Breast epithelium (tissue), 4 donors: Measurements from ENCODE around the gene CCDC85A. TPM values are rescaled to one million over a fixed set of nuclear protein-coding genes. Genes with fewer than 3 reads are reported as not detected.

Experiments used
- DNase-seq, 2 donors: peaks; one replicate each; pipeline ENCODE4 v3.0.0-alpha.2; 2019; ENCODE audit warnings: low spot score in 2 of 2
- H3K27ac ChIP-seq, 2 donors: fragments of 200-600 bp; sonication (generic) in 1 of 2; one replicate each; pipeline ENCODE4 v1.5.1; 2016 to 2019; ENCODE audit warnings: mild to moderate bottlenecking in 1 of 2
- H3K27me3 ChIP-seq, 2 donors: fragments of 200-600 bp; sonication (generic) in 1 of 2; one replicate each; pipeline versions ENCODE4 v1.5.1 to v1.6.0; 2017 to 2019; ENCODE audit warnings: control low read depth in 1 of 2, mild to moderate bottlenecking in 1 of 2
- H3K36me3 ChIP-seq: fragments of 200-600 bp; one replicate; pipeline ENCODE4 v1.5.1; 2019
- H3K4me1 ChIP-seq, 2 donors: fragments of 200-600 bp; sonication (generic); one replicate each; pipeline ENCODE4 v1.5.1; 2016 to 2019; ENCODE audit warnings: control low read depth in 1 of 2
- H3K4me3 ChIP-seq, 3 donors: fragments of 200-600 bp; sonication (generic); 1 replicate in 2 of 3; 2 replicates in 1 of 3; pipeline ENCODE4 v1.5.1; 2016 to 2019; ENCODE audit warnings: mild to moderate bottlenecking in 3 of 3, moderate library complexity in 2 of 3
- H3K9me3 ChIP-seq, 2 donors: fragments of 200-600 bp; sonication (generic) in 1 of 2; one replicate each; pipeline ENCODE4 v1.5.1; 2016 to 2019; ENCODE audit warnings: control low read depth in 1 of 2
- CTCF ChIP-seq, 3 donors: fragments of 450-650 bp; IDR thresholded peaks; one replicate each; pipeline ENCODE4 v1.5.1; 2016 to 2017; ENCODE audit warnings: antibody characterized with exemption in 3 of 3, mild to moderate bottlenecking in 3 of 3, moderate library complexity in 3 of 3
- POLR2A ChIP-seq: fragments of 450-650 bp; IDR thresholded peaks from one replicate; pipeline ENCODE4 v1.6.1; 2016; ENCODE audit warnings: antibody characterized with exemption, mild to moderate bottlenecking, moderate library complexity
- POLR2AphosphoS5 ChIP-seq, 3 donors: sonication (generic); formaldehyde crosslinking; IDR thresholded peaks; one replicate each; pipeline ENCODE4 v1.6.1; 2017; ENCODE audit warnings: antibody characterized with exemption in 3 of 3
- intact Hi-C: fragments of 100-400 bp; cut with DNase I; formaldehyde crosslinking; loops from one replicate; pipeline ENCODE4 v1.15.1; 2023; ENCODE audit warnings: low total_unique reads
- total RNA-seq, 3 donors: library from RNA; depleted of rRNA; stranded (reverse); fragments of >200 nt; gene quantifications; one replicate each; pipeline ENCODE4 v1.1.0, GENCODE V29; 2016

Gene CCDC85A
- total RNA-seq, 3 donors from 2014 or later, result 3.1 to 11.5 (median 7.5) TPM

DNA sequence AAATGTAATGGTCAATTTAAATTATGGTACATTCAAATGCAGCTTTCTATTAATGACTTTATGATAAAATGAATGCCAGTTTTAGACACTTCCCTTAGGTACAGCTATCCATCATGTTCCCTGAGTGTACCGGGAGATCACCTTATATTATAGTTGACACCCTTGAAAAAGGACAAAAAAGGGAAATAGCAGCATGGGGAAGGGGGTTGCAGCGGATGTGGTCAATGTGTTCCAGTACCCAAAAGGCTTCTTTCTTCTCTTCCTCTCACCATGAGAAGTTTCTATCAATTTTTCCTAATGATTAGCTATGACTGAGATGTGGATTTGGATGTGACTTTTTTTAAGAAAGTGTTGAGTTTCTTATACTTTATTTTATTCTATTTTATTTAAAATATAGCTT lies 154.4 kb downstream of the CCDC85A start:
- Histone ChIP-seq H3K27me3 (no peaks in the 10 kb centered on the region), H3K27ac (no peak overlapping the region), H3K4me3 (no peak overlapping the region), H3K4me1 (no peaks in the 10 kb centered on the region), H3K9me3 (no peaks in the 10 kb centered on the region), H3K36me3 (no peaks in the 10 kb centered on the region)
- intact Hi-C loops, result no loop called here
- no peak for DNase-seq
- TF ChIP-seq POLR2AphosphoS5 (IDR thresholded peaks at IDR 0.05), result no peak
- no peak for TF ChIP-seq CTCF (IDR thresholded peaks at IDR 0.05)
- no peak for TF ChIP-seq POLR2A

DNA sequence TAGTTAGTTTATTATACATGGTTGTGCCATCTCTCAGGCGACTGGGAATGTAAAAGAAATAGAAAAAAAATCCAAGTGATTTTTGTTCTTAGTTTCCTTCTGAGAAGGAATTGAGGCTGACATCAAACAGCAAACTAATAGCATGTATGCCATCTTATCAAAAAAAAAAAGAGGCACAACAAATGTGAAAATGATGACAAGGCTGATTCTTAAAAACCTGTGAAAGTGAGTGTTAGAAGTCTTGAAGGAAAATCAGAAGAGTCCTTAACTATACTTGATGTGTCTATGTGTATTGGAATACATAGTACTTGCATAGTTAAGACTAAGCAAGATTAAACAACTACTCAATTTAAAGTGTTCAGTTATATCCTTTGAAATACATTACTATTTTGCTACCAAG lies 161.0 kb downstream of the CCDC85A start:
- Histone ChIP-seq H3K4me3 (no peak overlapping the region), H3K9me3 (no peaks in the 10 kb centered on the region), H3K27ac (no peak overlapping the region), H3K27me3 (no peaks in the 10 kb centered on the region), H3K36me3 (no peaks in the 10 kb centered on the region), H3K4me1 (no peaks in the 10 kb centered on the region)
- TF ChIP-seq CTCF (IDR thresholded peaks at IDR 0.05) (no peak), POLR2AphosphoS5 (IDR thresholded peaks at IDR 0.05) (no peak), POLR2A (no peak)
- intact Hi-C loops, result no loop called here
- DNase-seq, result no peak

DNA sequence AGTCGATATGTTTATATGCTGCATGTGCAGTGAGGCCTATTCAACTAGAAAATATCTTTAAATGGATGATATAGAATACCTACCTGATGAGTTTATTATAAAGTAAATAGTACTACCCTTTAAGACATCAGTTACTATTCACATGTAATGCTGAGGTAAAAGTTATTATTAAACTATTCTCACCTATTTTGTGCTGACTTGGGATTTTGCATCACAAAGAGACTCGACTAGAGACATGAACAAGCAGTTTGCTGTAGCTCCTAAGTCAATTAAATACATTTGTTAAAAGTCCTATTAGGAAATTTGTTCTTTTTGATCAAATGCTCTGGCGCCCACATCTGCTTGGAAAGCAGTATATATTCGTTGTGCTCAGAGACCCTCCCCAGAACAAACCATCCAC lies 164.1 kb downstream of the CCDC85A start:
- intact Hi-C loops, result loop anchor here (1.0 kb wide), 1 partner anchor 16 kb away; no protein-coding TSS in a partner anchor

DNA sequence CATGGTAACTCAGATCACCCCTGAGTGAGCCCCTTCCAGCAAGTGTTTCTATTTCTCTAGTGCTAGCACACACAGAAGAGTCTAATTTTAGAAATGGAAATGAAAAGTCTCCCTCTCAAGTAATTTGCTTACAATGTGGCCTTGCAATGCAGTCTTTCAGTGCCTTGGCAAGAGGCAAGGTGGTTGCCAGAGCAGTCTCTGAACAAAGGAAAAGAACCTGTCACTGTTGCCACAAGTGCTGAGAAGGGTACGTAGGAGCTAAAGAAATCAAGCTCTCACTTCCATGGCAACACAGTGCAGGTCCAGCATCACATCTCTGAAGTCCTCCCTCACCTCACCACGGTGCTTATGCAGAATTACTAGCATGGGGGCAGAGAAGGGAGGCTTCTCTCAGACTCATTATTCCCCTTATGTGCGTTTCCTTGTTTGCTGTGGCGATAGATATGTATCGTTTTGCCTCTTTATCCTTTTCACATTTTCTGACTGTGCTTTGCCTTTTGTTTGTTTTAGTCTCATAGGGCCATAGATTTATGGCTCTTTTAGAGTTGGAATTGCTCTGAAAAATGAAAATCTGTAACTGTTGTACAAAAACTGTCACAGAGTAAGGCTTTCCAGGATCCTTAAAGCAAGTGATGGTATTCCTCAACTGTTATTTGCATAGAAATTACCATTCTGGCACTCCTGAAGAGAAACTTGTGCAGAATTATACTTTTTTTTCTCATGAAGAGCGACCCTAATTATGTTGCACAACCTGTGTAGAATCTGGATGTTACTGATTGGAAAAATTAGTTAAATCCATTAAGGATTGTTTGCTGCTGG lies 164.8 kb downstream of the CCDC85A start:
- TF ChIP-seq POLR2AphosphoS5 (IDR thresholded peaks at IDR 0.05) (no peak), POLR2A (no peak), CTCF (IDR thresholded peaks at IDR 0.05) (no peak)
- H3K36me3 ChIP-seq, result no peaks in the 10 kb centered on the region
- DNase-seq, result no peak
- no peak overlapping the region for H3K27ac ChIP-seq
- no peaks in the 10 kb centered on the region for H3K4me1 ChIP-seq
- no peaks in the 10 kb centered on the region for H3K27me3 ChIP-seq
- no peaks in the 10 kb centered on the region for H3K9me3 ChIP-seq
- no peak overlapping the region for H3K4me3 ChIP-seq
- intact Hi-C loops, result loop anchor here (1.0 kb wide), 1 partner anchor 16 kb away; no protein-coding TSS in a partner anchor

More for the DNA sequence above, 164.1 kb downstream of the CCDC85A start:
- no peak for DNase-seq
- Histone ChIP-seq H3K4me3 (no peak overlapping the region), H3K4me1 (no peaks in the 10 kb centered on the region), H3K36me3 (no peaks in the 10 kb centered on the region), H3K27me3 (no peaks in the 10 kb centered on the region), H3K27ac (no peak overlapping the region), H3K9me3 (no peaks in the 10 kb centered on the region)
- no peak for TF ChIP-seq POLR2AphosphoS5 (IDR thresholded peaks at IDR 0.05)
- TF ChIP-seq POLR2A, result no peak
- no peak for TF ChIP-seq CTCF (IDR thresholded peaks at IDR 0.05)

DNA sequence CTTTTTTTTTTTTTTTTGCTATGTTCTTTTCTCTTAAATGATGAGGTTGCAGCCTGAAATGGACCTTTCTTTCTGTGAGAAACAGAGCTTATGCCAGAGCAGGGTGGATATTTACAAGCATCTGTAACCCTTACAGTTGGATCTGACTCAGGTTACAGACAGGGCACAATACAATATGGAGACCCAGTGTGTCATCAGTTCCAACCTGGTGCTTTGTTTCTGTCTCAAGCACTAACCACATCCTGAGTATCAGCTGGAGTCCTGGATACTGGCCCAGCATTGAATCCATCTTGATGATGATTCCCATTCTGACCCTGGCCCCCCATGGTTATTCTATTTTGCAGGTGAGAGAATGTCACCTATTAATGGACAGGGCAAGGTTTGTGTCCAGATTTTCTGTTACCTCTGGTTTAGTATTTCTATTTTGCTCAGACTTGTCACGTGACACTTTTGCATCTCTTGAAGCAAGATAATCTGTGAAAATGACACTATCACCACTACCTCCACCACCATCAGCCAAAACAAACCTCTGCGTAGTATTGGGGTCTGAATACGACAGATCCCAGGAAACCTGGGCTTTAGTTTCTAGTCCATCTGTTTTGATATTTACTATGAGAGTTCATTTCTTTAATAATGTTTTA lies 174.0 kb downstream of the CCDC85A start:
- intact Hi-C loops, result no loop called here
- H3K4me1 ChIP-seq, result no peaks in the 10 kb centered on the region
- TF ChIP-seq CTCF (IDR thresholded peaks at IDR 0.05) (no peak), POLR2A (no peak), POLR2AphosphoS5 (IDR thresholded peaks at IDR 0.05) (no peak)
- H3K9me3 ChIP-seq, result no peaks in the 10 kb centered on the region
- no peak overlapping the region for H3K27ac ChIP-seq
- no peaks in the 10 kb centered on the region for H3K36me3 ChIP-seq
- H3K27me3 ChIP-seq, result no peaks in the 10 kb centered on the region
- DNase-seq, result no peak
- no peak overlapping the region for H3K4me3 ChIP-seq
